ENCODE results near the gene HSD17B2.

The HSD17B2 gene

GRCh38 chr16:82050506-82050905 lies 15.5 kb downstream of the HSD17B2 start:
- no peak for DNase-seq

GRCh38 chr16:82050909-82051357 lies 15.9 kb downstream of the HSD17B2 start:
- DNase-seq, result no peak

GRCh38 chr16:82051656-82052055 lies 16.6 kb downstream of the HSD17B2 start:
- no peak for DNase-seq

- DNase-seq, result no peak
Measured at GRCh38 chr16:82055117-82055516, 20.1 kb downstream of the HSD17B2 start.

- DNase-seq, result no peak
Measured at GRCh38 chr16:82055728-82056549, 20.9 kb downstream of the HSD17B2 start.

GRCh38 chr16:82056550-82056896 lies 21.5 kb downstream of the HSD17B2 start:
- DNase-seq, result no peak

GRCh38 chr16:82059161-82059982 lies 24.3 kb downstream of the HSD17B2 start:
- DNase-seq, result no peak

GRCh38 chr16:82059983-82060421 lies 24.9 kb downstream of the HSD17B2 start:
- DNase-seq, result no peak

GRCh38 chr16:82061861-82062525 lies 26.9 kb downstream of the HSD17B2 start:
- DNase-seq, result peak; percentile 20

GRCh38 chr16:82062645-82063058 lies 27.6 kb downstream of the HSD17B2 start:
- no peak for DNase-seq

GRCh38 chr16:82063456-82064082 lies 28.5 kb downstream of the HSD17B2 start:
- DNase-seq, result no peak

GRCh38 chr16:82067042-82067803 lies 32.2 kb downstream of the HSD17B2 start:
- DNase-seq, result no peak

- no peak for DNase-seq
Measured at GRCh38 chr16:82067804-82068325, 32.8 kb downstream of the HSD17B2 start.

- DNase-seq, result no peak
Measured at GRCh38 chr16:82070656-82071369, 35.8 kb downstream of the HSD17B2 start.

GRCh38 chr16:82071421-82071820 lies 36.4 kb downstream of the HSD17B2 start:
- no peak for DNase-seq

GRCh38 chr16:82072313-82072712 lies 37.3 kb downstream of the HSD17B2 start:
- no peak for DNase-seq

- DNase-seq, result peak; percentile 10
Measured at GRCh38 chr16:82074019-82074558, 39.0 kb downstream of the HSD17B2 start.

GRCh38 chr16:82078125-82078524 lies 43.1 kb downstream of the HSD17B2 start:
- no peak for DNase-seq

GRCh38 chr16:82079892-82080291 lies 44.8 kb downstream of the HSD17B2 start:
- no peak for DNase-seq

GRCh38 chr16:82081264-82081663 lies 46.2 kb downstream of the HSD17B2 start:
- no peak for DNase-seq

GRCh38 chr16:82082097-82082496 lies 47.0 kb downstream of the HSD17B2 start:
- no peak for DNase-seq

Measured in activated CD4-positive, alpha-beta T cell treated with anti-CD3 and anti-CD28 coated beads, Interleukin-2, amount 50 U/mL, for 16 hours (primary cell).